Measurements from ENCODE around the gene LZTS3. TPM values are rescaled to one million over a fixed set of nuclear protein-coding genes. Genes with fewer than 3 reads are reported as not detected.

Gene LZTS3
- total and polyA plus RNA-seq, 10 donors = 0.64 to 5.5 (median 1.8) TPM

GRCh38 chr20:3171391-3172125 is 1.8 kb downstream of the LZTS3 start:
- Histone ChIP-seq H3K27me3 (replicated peaks in 1 of 7) (peaks cover 0 to 63% (median 41%) of the 10 kb centered on the region in 7 donors), H3K4me1 (peaks cover 0 to 39% (median 20%) of the 10 kb centered on the region in 6 donors), H3K36me3 (no peaks in the 10 kb centered on the region), H3K4me3 (no peak overlapping the region), H3K9me3 (no peaks in the 10 kb centered on the region), H3K27ac (no peak overlapping the region)
- 79 to 85% (median 81%) methylated on average over 14 of the region's 14 CpGs for WGBS, 5 donors
- no peak for DNase-seq
- intact Hi-C loops (cut with DNase I; ENCODE audit: low total_unique reads) = no loop called here
- TF ChIP-seq POLR2A (IDR thresholded peaks at IDR 0.05) (no peak), CTCF (IDR thresholded peaks at IDR 0.05 in 8 of 11, conservative IDR thresholded peaks at IDR 0.05 in 3 of 11) (no peak), POLR2AphosphoS5 (IDR thresholded peaks at IDR 0.05) (no peak)

- Histone ChIP-seq H3K27me3 (replicated peaks in 1 of 7) (peaks cover 0 to 74% (median 35%) of the 10 kb centered on the region in 7 donors), H3K9me3 (no peaks in the 10 kb centered on the region), H3K36me3 (no peaks in the 10 kb centered on the region), H3K4me1 (peaks cover 0 to 44% (median 26%) of the 10 kb centered on the region in 6 donors), H3K4me3 (peak overlapping the region in 1 of 8 donors; percentile 4), H3K27ac (no peak overlapping the region)
- WGBS, 5 donors = 82 to 92% (median 85%) methylated on average over 6 to 7 of the region's 7 CpGs
- DNase-seq = peak; percentile 19
- TF ChIP-seq CTCF (IDR thresholded peaks at IDR 0.05 in 8 of 11, conservative IDR thresholded peaks at IDR 0.05 in 3 of 11) (no peak), POLR2AphosphoS5 (IDR thresholded peaks at IDR 0.05) (no peak), POLR2A (IDR thresholded peaks at IDR 0.05) (no peak)
- intact Hi-C loops (cut with DNase I; ENCODE audit: low total_unique reads) = no loop called here
Measured at GRCh38 chr20:3168829-3169590, 4.3 kb downstream of the LZTS3 start.

- H3K27me3 ChIP-seq (replicated peaks in 1 of 7) = peaks cover 0 to 68% (median 30%) of the 10 kb centered on the region in 7 donors
- intact Hi-C loops (cut with DNase I; ENCODE audit: low total_unique reads) = no loop called here
- TF ChIP-seq POLR2A (IDR thresholded peaks at IDR 0.05) (no peak), POLR2AphosphoS5 (IDR thresholded peaks at IDR 0.05) (no peak), CTCF (IDR thresholded peaks at IDR 0.05 in 8 of 11, conservative IDR thresholded peaks at IDR 0.05 in 3 of 11) (no peak)
- no peak overlapping the region for H3K27ac ChIP-seq
- H3K9me3 ChIP-seq = no peaks in the 10 kb centered on the region
- DNase-seq = peak; percentile 41
- H3K4me3 ChIP-seq = peak overlapping the region in 2 of 8 donors; percentile 4 to 32
- H3K4me1 ChIP-seq = peaks cover 0 to 39% (median 21%) of the 10 kb centered on the region in 6 donors
- 20 to 25% (median 24%) methylated on average over 20 to 39 of the region's 39 CpGs for WGBS, 5 donors
- no peaks in the 10 kb centered on the region for H3K36me3 ChIP-seq
Measured at GRCh38 chr20:3168079-3168828, 5.1 kb downstream of the LZTS3 start.

Data from spleen (tissue), 11 donors.